Hypothalamus (tissue), 51 donors: ENCODE data around the gene TTC28.
"Not testable (repeated sequence)": the region's sequence is repeated elsewhere in the genome, so short reads cannot be mapped to it uniquely, and the experiment has no call there.

Source experiments
- DNase-seq, 51 donors: peaks; one replicate each; lab custom pipeline; 2025; lab: John Stamatoyannopoulos, UW

TTC28 gene

GRCh38 chr22:28209457-28209856 is 470.2 kb downstream of the TTC28 start:
- DNase-seq: not testable (repeated sequence)

- DNase-seq: no peak
These were observed 470.9 kb downstream of the TTC28 start for GRCh38 chr22:28208787-28209186.

GRCh38 chr22:28208036-28208435 is 471.6 kb downstream of the TTC28 start:
- no peak for DNase-seq

DNA sequence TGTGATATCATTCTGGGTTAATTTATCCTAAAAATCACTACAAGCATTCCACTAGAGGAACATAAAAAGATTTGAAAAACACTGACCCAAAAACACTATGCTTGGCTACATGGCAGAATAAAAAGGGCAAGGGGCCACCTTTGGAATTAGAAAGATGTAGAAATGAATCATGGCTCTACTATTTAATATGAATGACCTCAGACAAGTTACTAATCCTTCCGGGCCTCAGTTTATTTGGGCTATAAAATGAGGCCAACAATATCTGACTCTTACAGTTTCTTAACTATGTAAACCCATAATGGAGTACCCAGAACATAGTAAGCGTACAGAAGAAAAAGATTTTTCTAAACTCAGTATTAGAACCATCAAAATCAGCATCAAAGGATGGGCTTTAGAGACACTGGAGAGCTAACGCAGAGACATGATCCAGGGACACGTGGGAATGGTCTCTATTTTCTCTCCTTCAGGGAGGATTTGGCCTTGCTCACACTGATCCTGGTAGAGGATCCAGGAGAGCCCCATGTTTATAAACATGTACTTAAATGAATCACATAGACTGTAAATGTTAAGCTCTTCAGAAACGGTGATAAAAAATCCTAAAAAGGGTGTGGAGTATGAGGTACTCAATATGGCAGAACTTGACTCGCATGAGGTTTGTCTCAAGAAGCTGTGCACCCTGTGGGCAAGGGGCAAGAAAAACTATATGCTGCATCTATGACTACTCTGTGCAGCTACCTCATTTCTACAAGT is 472.2 kb downstream of the TTC28 start:
- DNase-seq: no peak

- DNase-seq: no peak
These were observed 473.7 kb downstream of the TTC28 start for GRCh38 chr22:28205926-28206325.

DNA sequence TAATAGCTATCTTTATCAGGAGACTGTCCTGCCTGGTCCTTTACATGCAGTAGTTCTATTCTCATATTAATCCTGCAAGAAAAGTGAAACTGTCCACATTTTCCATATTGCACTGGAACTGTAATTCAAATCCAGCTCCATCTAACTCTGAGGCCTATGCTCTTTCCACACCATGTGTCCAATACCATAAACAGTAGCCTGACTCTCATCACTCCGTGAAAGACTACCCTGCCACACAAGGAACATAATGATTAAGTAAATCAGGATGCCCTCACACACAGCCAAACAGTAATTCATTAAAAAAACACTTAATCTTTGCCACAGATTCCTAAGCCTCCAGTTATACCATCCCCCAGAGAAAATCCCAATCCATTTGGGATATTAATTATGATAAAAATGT is 475.3 kb downstream of the TTC28 start:
- DNase-seq: no peak

GRCh38 chr22:28203286-28203685 is 476.4 kb downstream of the TTC28 start:
- no peak for DNase-seq

DNA sequence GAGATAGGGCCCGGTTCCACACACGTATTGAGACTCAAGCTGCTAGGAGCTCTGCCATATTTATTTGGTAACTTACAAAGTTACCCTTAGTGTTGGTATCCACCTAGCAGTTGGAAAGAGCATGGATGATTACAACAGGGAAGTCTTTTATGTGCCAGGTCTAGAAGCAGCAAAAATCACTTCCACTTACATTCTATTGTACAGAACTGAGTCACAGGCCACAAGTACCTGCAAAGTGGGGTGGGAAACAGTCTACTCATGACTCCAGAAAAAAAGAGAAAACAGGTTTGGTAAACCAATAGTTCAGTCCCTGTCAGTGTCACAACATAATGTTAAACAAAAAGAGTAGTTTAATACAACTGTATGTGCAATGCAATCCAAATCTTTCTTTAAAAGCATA is 480.9 kb downstream of the TTC28 start:
- no peak for DNase-seq

DNA sequence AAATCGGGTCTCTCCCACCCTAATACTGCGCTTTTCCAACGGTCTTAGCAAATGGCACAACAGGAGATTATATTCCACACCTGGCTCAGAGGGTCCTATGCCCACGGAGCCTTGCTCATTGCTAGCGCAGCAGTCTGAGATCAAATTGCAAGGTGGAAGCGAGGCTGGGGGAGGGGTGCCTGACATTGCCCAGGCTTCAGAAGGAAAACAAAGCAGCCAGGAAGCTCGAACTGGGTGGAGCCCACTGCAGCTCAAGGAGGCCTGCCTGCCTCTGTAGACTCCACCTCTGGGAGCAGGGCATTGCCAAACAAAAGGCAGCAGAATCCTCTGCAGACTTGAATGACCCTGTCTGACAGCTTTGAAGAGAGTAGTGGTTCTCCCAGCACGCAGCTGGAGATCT is 488.1 kb downstream of the TTC28 start:
- DNase-seq: not testable (repeated sequence)

DNA sequence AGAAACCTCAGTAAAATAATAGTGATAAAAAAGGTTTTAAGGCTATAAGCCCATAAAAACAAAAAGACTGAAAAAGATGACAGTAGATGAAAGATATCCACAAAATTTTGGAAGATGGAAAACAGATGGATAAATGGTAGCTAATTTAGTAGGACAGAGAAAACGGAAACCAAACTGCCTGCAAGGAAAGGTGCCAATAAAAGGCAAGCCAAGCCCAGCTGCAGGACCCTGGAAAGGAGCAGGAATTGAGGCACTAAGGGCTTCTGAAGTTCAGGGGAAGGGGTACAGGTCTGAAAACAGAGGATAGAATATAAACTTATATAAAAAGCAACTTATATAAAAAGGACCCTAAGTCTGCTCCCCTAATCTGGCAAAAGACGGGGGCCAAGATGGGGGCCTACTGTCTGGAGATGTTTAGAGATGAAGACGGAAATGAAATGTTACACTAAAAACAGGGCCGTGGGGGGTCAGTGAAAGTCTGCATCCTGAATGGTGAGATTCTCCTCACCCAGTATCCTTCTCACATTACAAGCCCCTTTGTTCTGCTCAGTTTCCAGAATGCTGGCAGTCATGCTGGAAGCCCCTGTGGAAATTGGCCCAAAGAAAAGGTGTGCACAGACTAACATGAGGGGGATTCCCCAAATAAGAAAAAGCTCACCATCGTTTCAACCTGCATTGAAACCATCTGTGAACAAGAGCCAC is 491.3 kb downstream of the TTC28 start:
- no peak for DNase-seq

GRCh38 chr22:28187612-28188011 is 492.0 kb downstream of the TTC28 start:
- no peak for DNase-seq

DNA sequence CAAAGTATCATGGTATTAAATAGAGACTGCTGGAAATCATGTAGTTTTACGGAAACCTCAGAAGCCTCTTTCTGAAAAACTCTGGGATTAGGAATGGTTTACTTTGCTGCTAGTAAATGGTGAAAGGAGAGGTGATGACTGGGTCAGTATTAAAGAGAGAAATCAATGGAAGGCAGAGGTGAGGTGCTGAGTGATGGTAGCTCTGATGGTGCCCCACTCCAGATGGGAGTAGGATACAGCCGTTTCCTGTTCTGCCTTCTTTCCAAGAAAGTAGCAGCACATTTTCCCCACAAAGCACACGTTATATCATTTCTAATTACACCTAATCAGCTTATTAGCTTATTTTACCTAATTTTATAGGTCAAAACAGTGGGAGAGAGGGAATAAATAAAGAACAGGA is 493.0 kb downstream of the TTC28 start:
- no peak for DNase-seq

DNA sequence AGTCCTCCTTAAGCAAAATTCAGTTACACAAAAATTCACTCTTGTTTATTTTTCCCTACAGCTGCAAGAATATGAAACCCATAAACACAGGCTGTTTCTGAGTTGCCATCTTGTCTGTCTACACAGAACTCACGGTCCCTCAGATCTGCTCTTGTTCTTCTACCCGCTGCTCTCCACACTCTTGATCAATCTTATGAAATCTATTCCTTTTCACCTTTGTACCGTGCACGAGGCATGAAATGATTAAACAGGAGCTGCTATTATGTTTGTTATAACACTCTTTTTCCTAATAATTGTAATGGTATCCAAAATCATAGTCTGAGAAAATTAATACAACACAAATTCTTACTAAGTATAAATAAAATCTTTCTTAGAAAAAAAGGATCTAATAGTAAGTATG is 494.5 kb downstream of the TTC28 start:
- DNase-seq: no peak

GRCh38 chr22:28183078-28183860 is 496.4 kb downstream of the TTC28 start:
- no peak for DNase-seq

DNA sequence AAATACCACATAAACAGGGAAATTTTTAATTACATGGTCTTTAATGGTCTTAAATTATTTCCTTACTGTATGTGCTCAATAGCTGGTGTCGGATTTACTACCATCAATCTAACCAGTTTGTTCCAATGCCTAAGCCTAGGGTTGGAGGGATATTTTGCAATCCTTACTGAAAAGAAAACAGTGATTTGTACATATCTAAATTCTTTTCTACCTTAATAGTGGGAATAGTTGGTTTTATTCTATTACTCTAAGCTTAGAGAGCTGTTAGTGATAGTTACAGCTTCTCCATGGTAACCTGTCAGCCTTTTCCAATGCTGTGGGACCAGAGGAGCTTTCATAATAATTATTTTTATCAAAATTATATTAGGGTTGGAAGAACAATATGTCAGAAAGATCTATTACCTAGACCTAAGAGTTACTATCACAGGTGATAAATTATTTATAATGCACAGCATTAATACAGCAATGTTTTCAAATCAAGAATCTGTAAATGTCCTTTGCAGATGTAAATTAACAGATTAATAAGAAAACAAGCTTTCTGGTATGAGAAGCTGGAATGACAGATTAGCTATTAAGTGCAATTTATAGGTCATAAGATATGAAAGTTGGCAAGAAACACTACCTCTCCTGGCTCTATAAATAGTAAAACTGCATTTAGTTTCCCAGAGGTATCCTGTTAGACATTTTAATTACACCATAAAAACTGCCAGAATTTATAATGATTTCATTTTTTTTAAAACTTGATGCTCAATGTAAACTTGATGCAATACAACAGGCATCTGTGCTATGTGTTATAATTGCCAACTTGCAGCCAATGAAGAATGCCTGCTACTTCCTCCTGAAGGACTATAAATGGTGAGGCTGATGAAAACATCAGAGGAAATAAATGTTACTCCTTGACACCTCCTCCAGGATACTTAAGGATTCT is 498.6 kb downstream of the TTC28 start:
- DNase-seq: no peak

GRCh38 chr22:28179392-28179791 is 500.2 kb downstream of the TTC28 start:
- no peak for DNase-seq

- DNase-seq: no peak
These were observed 503.7 kb downstream of the TTC28 start for GRCh38 chr22:28175730-28176492.

GRCh38 chr22:28174509-28174908 is 505.1 kb downstream of the TTC28 start:
- no peak for DNase-seq

- DNase-seq: no peak
These were observed 506.6 kb downstream of the TTC28 start for GRCh38 chr22:28172892-28173670.
